HG03025 (cell line): ENCODE data around the gene ACTR8.

Experiments
- ATAC-seq: cut with Tn5 transposase; IDR thresholded peaks from one replicate; pipeline ENCODE4 v1.9.1; 2021; ENCODE audit warnings: mild to moderate bottlenecking, moderate library complexity; ENCODE audit not compliant: unreplicated experiment, low FRiP score

Gene ACTR8

GRCh38 chr3:53880396-53881345, 1.3 kb downstream of the ACTR8 start:
- ATAC-seq, result no peak

GRCh38 chr3:53865732-53866499, 16.0 kb downstream of the ACTR8 start:
- ATAC-seq, result no peak

- ATAC-seq, result no peak
Measured at GRCh38 chr3:53863145-53863544, 18.8 kb downstream of the ACTR8 start.

- no peak for ATAC-seq
Measured at GRCh38 chr3:53862241-53862640, 19.7 kb downstream of the ACTR8 start.

- ATAC-seq, result no peak
Measured at GRCh38 chr3:53860196-53860595, 21.8 kb downstream of the ACTR8 start.

GRCh38 chr3:53859178-53859577, 22.8 kb downstream of the ACTR8 start:
- ATAC-seq, result no peak

- ATAC-seq, result no peak
Measured at GRCh38 chr3:53858096-53858741, 23.7 kb downstream of the ACTR8 start.

- no peak for ATAC-seq
Measured at GRCh38 chr3:53856964-53857363, 25.0 kb downstream of the ACTR8 start.

- ATAC-seq, result no peak
Measured at GRCh38 chr3:53850895-53851294, 31.1 kb downstream of the ACTR8 start.

GRCh38 chr3:53849916-53850315, 32.0 kb downstream of the ACTR8 start:
- ATAC-seq, result no peak

- ATAC-seq, result no peak
Measured at GRCh38 chr3:53846851-53847155, 35.1 kb downstream of the ACTR8 start.

- ATAC-seq, result no peak
Measured at GRCh38 chr3:53846134-53846850, 35.7 kb downstream of the ACTR8 start, which contains the start of the genes CHDH and IL17RB. Gene CHDH, minus strand, starts transcription at chr3:53846419. Its CDS starts 22,411 bp downstream, at chr3:53824008. Gene IL17RB, plus strand, starts transcription at chr3:53846568. Its CDS starts 21 bp downstream, at chr3:53846589.

GRCh38 chr3:53845881-53846133, 36.1 kb downstream of the ACTR8 start:
- ATAC-seq, result no peak

- ATAC-seq, result no peak
Measured at GRCh38 chr3:53845103-53845880, 36.7 kb downstream of the ACTR8 start.

- ATAC-seq, result no peak
Measured at GRCh38 chr3:53844262-53845102, 37.5 kb downstream of the ACTR8 start.

GRCh38 chr3:53843195-53844177, 38.5 kb downstream of the ACTR8 start:
- no peak for ATAC-seq

- no peak for ATAC-seq
Measured at GRCh38 chr3:53842436-53843194, 39.3 kb downstream of the ACTR8 start.
